Mesenchymal stem cell (in vitro differentiated cells and primary cell): Measurements from ENCODE around the gene ZDHHC9.

ENCODE experiments used
- DNase-seq: peaks from one replicate; pipeline ENCODE4 v3.0.0-alpha.2; 2013
- H2AFZ ChIP-seq: one replicate; pipeline ENCODE4 v1.6.1; 2013; ENCODE audit warnings: low read depth, mild to moderate bottlenecking, control low read depth, inconsistent platforms, low read length, moderate library complexity
- H2AK5ac ChIP-seq: 2 replicates; pipeline ENCODE4 v1.6.1; 2013; ENCODE audit warnings: low read length, moderate library complexity, mild to moderate bottlenecking, inconsistent platforms; ENCODE audit not compliant: severe bottlenecking
- H2BK120ac ChIP-seq: one replicate; pipeline ENCODE4 v1.6.1; 2013; ENCODE audit warnings: low read depth, mild to moderate bottlenecking, inconsistent platforms, low read length, moderate library complexity
- H2BK12ac ChIP-seq, 2 experiments: one replicate each; pipeline ENCODE4 v1.6.1; 2013; ENCODE audit warnings: inconsistent platforms in 2 of 2, low read length in 2 of 2, mild to moderate bottlenecking in 2 of 2, moderate library complexity in 2 of 2, control low read depth in 1 of 2
- H2BK15ac ChIP-seq: one replicate; pipeline ENCODE4 v1.6.1; 2013; ENCODE audit warnings: mild to moderate bottlenecking, low read depth, inconsistent platforms; ENCODE audit not compliant: poor library complexity, severe bottlenecking
- H2BK5ac ChIP-seq: 2 replicates; pipeline ENCODE4 v1.6.1; 2013; ENCODE audit warnings: low read depth, mild to moderate bottlenecking, low read length, control low read depth, inconsistent platforms; ENCODE audit not compliant: poor library complexity, severe bottlenecking
- H3K14ac ChIP-seq, 2 experiments: one replicate each; pipeline ENCODE4 v1.6.1; 2013; ENCODE audit warnings: inconsistent platforms in 2 of 2, low read length in 2 of 2, control low read depth in 1 of 2, mild to moderate bottlenecking in 1 of 2, moderate library complexity in 1 of 2
- H3K18ac ChIP-seq, 2 experiments: one replicate each; pipeline ENCODE4 v1.6.1; 2013; ENCODE audit warnings: inconsistent platforms in 2 of 2, low read length in 2 of 2, control low read depth in 1 of 2, low read depth in 1 of 2, mild to moderate bottlenecking in 1 of 2
- H3K23ac ChIP-seq, 2 experiments: one replicate each; pipeline ENCODE4 v1.6.1; 2013; ENCODE audit warnings: inconsistent platforms in 2 of 2, low read length in 2 of 2, mild to moderate bottlenecking in 2 of 2, moderate library complexity in 2 of 2, control low read depth in 1 of 2
- H3K27ac ChIP-seq: 2 replicates; pipeline ENCODE4 v1.5.1; 2013; ENCODE audit warnings: mild to moderate bottlenecking, moderate library complexity, low read length, control low read depth, inconsistent platforms; ENCODE audit not compliant: poor library complexity, severe bottlenecking
- H3K27me3 ChIP-seq, 2 experiments: 2 replicates each; pipeline versions ENCODE4 v1.6.1 to v1.7.0; 2013; ENCODE audit warnings: low read length in 2 of 2, mild to moderate bottlenecking in 2 of 2, moderate library complexity in 2 of 2, control low read depth in 1 of 2, inconsistent platforms in 1 of 2; ENCODE audit not compliant: control insufficient read depth in 1 of 2, insufficient read depth in 1 of 2
- H3K36me3 ChIP-seq, 2 experiments: 2 replicates each; pipeline versions ENCODE4 v1.6.1 to v1.7.0; 2013; ENCODE audit warnings: low read length in 2 of 2, control low read depth in 1 of 2, inconsistent platforms in 1 of 2, low read depth in 1 of 2, mild to moderate bottlenecking in 1 of 2; ENCODE audit not compliant: insufficient read depth in 2 of 2, control insufficient read depth in 1 of 2
- H3K4ac ChIP-seq, 2 experiments: one replicate each; pipeline ENCODE4 v1.6.1; 2013; ENCODE audit warnings: inconsistent platforms in 2 of 2, low read length in 2 of 2, mild to moderate bottlenecking in 2 of 2, moderate library complexity in 2 of 2, control low read depth in 1 of 2, low read depth in 1 of 2
- H3K4me1 ChIP-seq: 2 replicates; pipeline ENCODE4 v1.6.1; 2013; ENCODE audit warnings: low read depth, low read length, control low read depth; ENCODE audit not compliant: control insufficient read depth, insufficient read depth
- H3K4me2 ChIP-seq: 2 replicates; pipeline ENCODE4 v1.6.1; 2013; ENCODE audit warnings: low read length, mild to moderate bottlenecking, inconsistent platforms; ENCODE audit not compliant: poor library complexity, severe bottlenecking
- H3K4me3 ChIP-seq, 2 experiments: 2 replicates each; pipeline versions ENCODE4 v1.5.1 to v1.7.0; 2013; ENCODE audit warnings: low read length in 2 of 2, mild to moderate bottlenecking in 2 of 2, control low read depth in 1 of 2, low read depth in 1 of 2; ENCODE audit not compliant: insufficient read depth in 1 of 2
- H3K79me1 ChIP-seq: replicated peaks from 2 replicates; pipeline ENCODE4 v1.6.1; 2013; ENCODE audit warnings: mild to moderate bottlenecking, control low read depth, low read length, inconsistent platforms; ENCODE audit not compliant: poor library complexity, severe bottlenecking
- H3K9ac ChIP-seq: 2 replicates; pipeline ENCODE4 v1.7.0; 2013; ENCODE audit warnings: mild to moderate bottlenecking, low read length, moderate library complexity
- H3K9me3 ChIP-seq: 2 replicates; pipeline ENCODE4 v1.7.0; 2013; ENCODE audit warnings: mild to moderate bottlenecking, low read length; ENCODE audit not compliant: control insufficient read depth
- H4K8ac ChIP-seq: one replicate; pipeline ENCODE4 v1.6.1; 2013; ENCODE audit warnings: inconsistent platforms, mild to moderate bottlenecking, low read length, moderate library complexity
- H4K91ac ChIP-seq: one replicate; pipeline ENCODE4 v1.6.1; 2013; ENCODE audit warnings: mild to moderate bottlenecking, low read length, inconsistent platforms
- WGBS: methylation state at CpG from one replicate; pipeline ENCODE4 v1.1.7; 2013; ENCODE audit warnings: mixed read lengths; 5-methylcytosine and 5-hydroxymethylcytosine counted together

The ZDHHC9 gene

GRCh38 chrX:129846716-129847115, 3.0 kb upstream of the ZDHHC9 start:
- WGBS, result 100% methylated on average over 1 of the region's 2 CpGs

GRCh38 chrX:129845616-129846190, 2.0 kb upstream of the ZDHHC9 start:
- Histone ChIP-seq H3K18ac (no peak overlapping the region), H3K4me2 (no peak overlapping the region), H2BK15ac (no peak overlapping the region), H3K9me3 (no peaks in the 10 kb centered on the region), H3K4ac (no peak overlapping the region), H3K14ac (no peak overlapping the region), H3K36me3 (peaks cover 0 to 10% of the 10 kb centered on the region in 2 experiments), H2AK5ac (no peak overlapping the region), H2AFZ (no peak overlapping the region), H3K9ac (no peak overlapping the region), H3K4me1 (peaks cover under 1% of the 10 kb centered on the region), H3K27me3 (peaks cover 9 to 24% of the 10 kb centered on the region in 2 experiments), H3K23ac (no peak overlapping the region), H4K8ac (no peak overlapping the region), H2BK12ac (no peak overlapping the region), H3K79me1 (peaks cover 2% of the 10 kb centered on the region), H2BK5ac (no peak overlapping the region), H3K27ac (no peak overlapping the region), H3K4me3 (no peak overlapping the region), H2BK120ac (no peak overlapping the region), H4K91ac (no peak overlapping the region)
- DNase-seq, result no peak
- WGBS, result 80% methylated on average over 1 of the region's 4 CpGs

More at GRCh38 chrX:129846716-129847115, 3.0 kb upstream of the ZDHHC9 start:
- H3K27me3 ChIP-seq, result peaks cover 9 to 24% of the 10 kb centered on the region in 2 experiments
- no peak overlapping the region for H3K4ac ChIP-seq
- H3K4me3 ChIP-seq, result no peak overlapping the region
- H2BK15ac ChIP-seq, result no peak overlapping the region
- H4K8ac ChIP-seq, result no peak overlapping the region
- H2BK12ac ChIP-seq, result no peak overlapping the region
- H3K4me2 ChIP-seq, result no peak overlapping the region
- H3K36me3 ChIP-seq, result peaks cover 0 to 3% of the 10 kb centered on the region in 2 experiments
- no peak overlapping the region for H3K18ac ChIP-seq
- no peaks in the 10 kb centered on the region for H3K9me3 ChIP-seq
- no peak overlapping the region for H2BK120ac ChIP-seq
- H2AFZ ChIP-seq, result no peak overlapping the region
- no peaks in the 10 kb centered on the region for H3K79me1 ChIP-seq
- DNase-seq, result no peak
- no peaks in the 10 kb centered on the region for H3K4me1 ChIP-seq
- H2AK5ac ChIP-seq, result no peak overlapping the region
- H3K14ac ChIP-seq, result no peak overlapping the region
- H3K27ac ChIP-seq, result no peak overlapping the region
- no peak overlapping the region for H3K9ac ChIP-seq
- no peak overlapping the region for H4K91ac ChIP-seq
- no peak overlapping the region for H3K23ac ChIP-seq
- H2BK5ac ChIP-seq, result no peak overlapping the region

GRCh38 chrX:129843209-129843458, 552 bp downstream of the ZDHHC9 start:
- Histone ChIP-seq H2AFZ (no peak overlapping the region), H3K9me3 (no peaks in the 10 kb centered on the region), H2BK12ac (no peak overlapping the region), H2AK5ac (no peak overlapping the region), H2BK5ac (no peak overlapping the region), H3K14ac (no peak overlapping the region), H3K27ac (peak overlapping the region; percentile 41), H3K4me2 (peak overlapping the region; percentile 80), H2BK120ac (peak overlapping the region; percentile 19), H3K4me1 (peaks cover 4% of the 10 kb centered on the region), H3K4me3 (peak overlapping the region; percentile 84 to 86), H3K27me3 (peaks cover 6 to 19% of the 10 kb centered on the region in 2 experiments), H3K9ac (peak overlapping the region; percentile 89), H3K4ac (no peak overlapping the region), H3K23ac (no peak overlapping the region), H3K36me3 (peaks cover 0 to 17% of the 10 kb centered on the region in 2 experiments), H3K18ac (peak overlapping the region in 1 of 2 experiments; percentile 76), H2BK15ac (no peak overlapping the region), H3K79me1 (peaks cover 7% of the 10 kb centered on the region), H4K8ac (no peak overlapping the region), H4K91ac (no peak overlapping the region)
- 0% methylated on average over 10 of the region's 23 CpGs for WGBS
- no peak for DNase-seq

GRCh38 chrX:129842510-129843208, 1.0 kb downstream of the ZDHHC9 start:
- peak overlapping the region; percentile 80 for H3K4me2 ChIP-seq
- no peak overlapping the region for H2BK15ac ChIP-seq
- 7% methylated on average over 4 of the region's 17 CpGs for WGBS

More at GRCh38 chrX:129842510-129843208, 1.0 kb downstream of the ZDHHC9 start:
- Histone ChIP-seq H2AFZ (no peak overlapping the region), H2AK5ac (no peak overlapping the region), H2BK12ac (no peak overlapping the region), H3K23ac (no peak overlapping the region), H3K9me3 (no peaks in the 10 kb centered on the region), H3K27me3 (peaks cover 5 to 16% of the 10 kb centered on the region in 2 experiments), H3K14ac (no peak overlapping the region), H3K9ac (peak overlapping the region; percentile 89), H3K18ac (peak overlapping the region in 1 of 2 experiments; percentile 13), H4K91ac (no peak overlapping the region), H4K8ac (no peak overlapping the region), H3K79me1 (peaks cover 7% of the 10 kb centered on the region), H3K27ac (peak overlapping the region; percentile 41), H2BK5ac (no peak overlapping the region), H2BK120ac (peak overlapping the region; percentile 19), H3K4ac (no peak overlapping the region), H3K4me3 (peak overlapping the region; percentile 84 to 86), H3K4me1 (peaks cover 4% of the 10 kb centered on the region), H3K36me3 (peaks cover 0 to 21% of the 10 kb centered on the region in 2 experiments)
- DNase-seq, result peak; percentile 61
